ENCODE measurements around the gene PRKCG.

PRKCG gene

DNA sequence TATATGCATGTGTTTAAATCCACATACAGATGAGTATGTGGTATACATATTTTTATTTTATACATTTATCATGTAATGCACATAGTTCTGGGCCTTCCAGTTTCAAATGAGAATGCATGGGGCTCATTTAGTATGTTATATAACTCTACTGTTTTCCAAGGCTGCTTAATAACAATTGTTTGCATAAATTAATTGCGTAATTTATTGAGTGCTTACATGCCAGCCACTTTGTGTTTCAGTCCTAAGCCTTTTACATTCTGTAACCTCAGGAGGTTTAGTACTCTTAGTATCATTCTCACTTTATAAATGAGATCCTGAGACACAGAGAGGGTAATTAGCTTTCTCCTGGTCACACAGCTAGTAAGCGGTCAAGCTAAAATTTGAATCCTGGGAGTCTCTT is 64.0 kb downstream of the PRKCG start:
- FAIRE-seq, result no peak

DNA sequence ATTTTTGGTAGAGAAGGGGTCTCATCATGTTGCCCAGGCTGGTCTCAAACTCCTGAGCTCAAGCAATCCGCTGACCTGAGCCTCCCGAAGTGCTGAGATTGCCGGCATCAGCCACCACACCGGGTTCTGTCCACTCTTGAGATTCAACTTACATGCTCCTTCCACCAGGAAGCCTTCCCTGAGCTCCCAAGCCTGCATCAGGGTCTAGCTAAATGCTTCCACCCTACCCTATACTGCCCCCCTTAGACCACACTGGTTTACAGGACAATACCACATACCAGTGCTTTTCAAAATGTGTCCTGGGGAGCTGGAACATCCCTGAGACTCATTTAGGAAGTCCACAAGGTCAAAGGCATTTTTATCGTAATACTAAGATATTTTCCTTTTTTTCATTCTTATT is 65.6 kb downstream of the PRKCG start:
- peak; percentile 86 for FAIRE-seq

GRCh38 chr19:53948611-53949010 is 66.6 kb downstream of the PRKCG start:
- peak; percentile 62 for FAIRE-seq

DNA sequence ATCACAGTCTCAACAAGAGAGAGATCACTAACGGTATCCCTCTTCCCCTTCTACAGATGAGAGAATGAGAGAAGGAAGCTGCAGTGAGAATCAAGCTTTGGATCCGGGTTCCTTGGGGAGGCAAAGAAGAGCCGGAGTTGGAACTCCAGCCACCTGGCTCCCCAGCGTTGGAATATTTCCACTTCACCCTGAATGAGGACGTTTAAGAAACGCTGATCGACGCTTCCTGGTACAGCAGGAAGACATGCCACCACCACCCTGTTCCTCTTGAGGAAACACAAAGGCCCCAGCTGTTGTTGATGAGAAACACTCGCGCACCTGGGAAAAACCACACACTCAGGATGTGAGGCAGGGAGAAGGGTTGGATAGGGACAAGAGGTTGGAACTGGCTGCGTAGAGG is 69.4 kb downstream of the PRKCG start:
- no peak for FAIRE-seq

- no peak for FAIRE-seq
Measured at GRCh38 chr19:53951947-53952346, 70.0 kb downstream of the PRKCG start.

DNA sequence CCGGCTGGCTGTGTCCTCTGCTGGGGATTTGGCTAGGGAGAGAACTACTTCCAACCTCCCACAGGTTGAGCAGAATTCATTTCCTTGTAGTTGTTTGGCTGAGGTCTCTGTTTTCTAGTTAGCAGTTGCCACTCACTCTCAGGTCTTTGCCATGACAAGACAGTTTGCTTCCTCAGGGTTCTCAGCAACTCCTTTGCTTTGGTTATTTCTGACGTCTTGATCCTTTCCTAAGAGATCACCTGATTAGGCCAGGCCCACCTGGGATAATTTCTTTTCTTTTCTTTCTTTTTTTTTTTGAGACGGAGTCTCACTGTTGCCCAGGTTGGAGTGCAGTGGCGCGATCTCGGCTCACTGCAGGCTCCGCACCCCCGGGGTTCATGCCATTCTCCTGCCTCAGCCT is 71.4 kb downstream of the PRKCG start:
- no peak for FAIRE-seq
